Fibroblast of pulmonary artery (primary cell): Measurements from ENCODE around the gene COL24A1.
A peak's percentile ranks its signal among the peaks of the same experiment; 100 is the strongest.
"Not testable (repeated sequence)": the region's sequence is repeated elsewhere in the genome, so short reads cannot be mapped to it uniquely, and the experiment has no call there.

Experiments
- DNase-seq: peaks from one replicate; pipeline ENCODE4 v3.0.0-alpha.2; 2010; ENCODE audit warnings: low read depth
- H3K4me3 ChIP-seq: replicated peaks from 2 replicates; pipeline ENCODE4 v1.5.1; 2011; ENCODE audit warnings: low read depth, mild to moderate bottlenecking, control low read depth, low read length, moderate library complexity
- CTCF ChIP-seq: IDR thresholded peaks from 2 replicates; pipeline ENCODE4 v1.5.1; 2011; ENCODE audit warnings: mild to moderate bottlenecking, control low read depth, low read length, inconsistent platforms; ENCODE audit errors: missing control alignments

The COL24A1 gene

DNA sequence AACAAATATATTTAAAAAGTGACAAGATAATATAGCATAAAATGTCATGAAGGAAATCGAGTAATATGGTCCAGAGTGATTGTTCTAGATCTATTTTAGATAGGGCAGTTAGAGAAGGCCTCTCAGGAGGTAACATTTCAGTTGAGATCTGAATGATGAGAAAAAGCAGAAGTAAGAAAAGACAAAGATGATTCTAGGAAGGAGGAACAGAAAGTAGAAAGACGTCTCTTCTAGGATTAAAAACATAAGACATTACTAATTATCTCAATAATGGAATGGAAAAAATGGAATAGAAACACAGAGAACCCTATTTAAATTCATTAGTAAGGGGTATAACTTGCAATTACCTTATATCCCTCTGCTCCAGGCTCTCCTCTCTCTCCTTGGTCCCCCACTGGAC lies 318.3 kb downstream of the COL24A1 start:
- H3K4me3 ChIP-seq, result no peak overlapping the region
- no peak for TF ChIP-seq CTCF
- no peak for DNase-seq

GRCh38 chr1:85836736-85837135 lies 319.8 kb downstream of the COL24A1 start:
- H3K4me3 ChIP-seq, result no peak overlapping the region
- no peak for TF ChIP-seq CTCF
- no peak for DNase-seq

DNA sequence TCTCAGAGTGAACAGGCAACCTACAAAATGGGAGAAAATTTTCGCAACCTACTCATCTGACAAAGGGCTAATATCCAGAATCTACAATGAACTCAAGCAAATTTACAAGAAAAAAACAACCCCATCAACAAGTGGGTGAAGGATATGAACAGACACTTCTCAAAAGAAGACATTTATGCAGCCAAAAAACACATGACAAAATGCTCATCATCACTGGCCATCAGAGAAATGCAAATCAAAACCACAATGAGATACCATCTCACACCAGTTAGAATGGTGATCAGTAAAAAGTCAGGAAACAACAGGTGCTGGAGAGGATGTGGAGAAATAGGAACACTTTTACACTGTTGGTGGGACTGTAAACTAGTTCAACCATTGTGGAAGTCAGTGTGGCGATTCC lies 323.4 kb downstream of the COL24A1 start:
- DNase-seq, H3K4me3 ChIP-seq: not testable (repeated sequence)

- no peak for TF ChIP-seq CTCF
- no peak for DNase-seq
- H3K4me3 ChIP-seq, result no peak overlapping the region
Observed at GRCh38 chr1:85830837-85831236, 325.7 kb downstream of the COL24A1 start.

DNA sequence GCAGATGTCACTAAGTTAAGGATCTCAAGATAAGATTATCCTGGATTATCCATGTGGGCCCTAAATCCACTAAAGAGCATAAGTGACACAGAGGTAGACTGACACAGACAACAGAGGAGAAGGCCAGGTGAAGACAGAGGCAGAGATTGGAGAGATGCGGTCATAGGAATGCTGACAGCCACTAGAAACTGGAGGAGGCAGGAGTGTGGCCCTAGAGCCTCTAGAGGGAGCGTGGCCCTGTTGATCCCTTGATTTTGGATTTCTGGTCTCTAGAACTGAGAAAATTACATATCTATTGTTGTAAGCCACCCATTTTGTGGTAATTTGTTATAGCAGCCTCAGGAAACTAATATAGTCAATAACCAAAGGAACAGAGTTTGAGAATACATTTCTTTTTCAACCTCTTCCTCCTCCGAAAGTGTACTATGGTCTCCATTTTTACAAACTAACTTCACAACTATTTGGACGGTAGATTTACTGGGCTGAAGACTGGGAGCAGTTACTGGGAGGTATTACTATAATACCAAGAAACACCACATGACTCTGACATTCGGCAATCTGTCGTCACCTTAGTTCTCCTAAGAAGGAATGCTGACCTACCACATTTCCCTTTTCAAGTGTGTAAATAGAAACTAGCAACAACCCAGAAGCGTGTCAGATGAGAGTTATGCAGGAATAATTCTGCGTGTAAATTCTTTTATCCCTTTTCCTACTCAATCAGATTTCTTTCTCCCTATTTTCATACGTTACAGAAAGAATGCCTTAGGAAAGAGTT lies 332.3 kb downstream of the COL24A1 start:
- DNase-seq, result no peak
- no peak overlapping the region for H3K4me3 ChIP-seq
- TF ChIP-seq CTCF, result no peak

- DNase-seq, result peak; percentile 25
- no peak for TF ChIP-seq CTCF
- no peak overlapping the region for H3K4me3 ChIP-seq
Observed at GRCh38 chr1:85822696-85823095, 333.9 kb downstream of the COL24A1 start.

DNA sequence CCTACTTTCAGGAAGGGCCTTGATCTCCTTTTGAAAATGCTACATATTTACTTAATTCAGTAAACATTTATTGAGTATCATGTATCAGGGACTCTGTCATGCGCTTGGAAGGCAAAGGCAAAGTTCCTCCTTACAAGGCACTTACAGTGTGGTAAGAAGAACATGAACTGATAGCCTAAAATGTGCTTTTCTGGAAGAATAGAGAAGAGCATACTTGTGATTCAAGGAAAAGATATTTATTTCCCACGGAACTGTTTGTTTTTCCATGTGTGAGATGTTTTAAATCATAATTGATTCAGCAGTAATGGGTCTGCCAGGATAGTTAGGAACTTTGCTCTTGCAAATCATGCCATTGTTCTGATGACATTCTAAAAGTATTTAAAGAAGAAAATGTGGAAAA lies 338.2 kb downstream of the COL24A1 start:
- H3K4me3 ChIP-seq, result no peak overlapping the region
- peak; percentile 7 for DNase-seq
- no peak for TF ChIP-seq CTCF
